ENCODE results near the gene FHIT.

DNA sequence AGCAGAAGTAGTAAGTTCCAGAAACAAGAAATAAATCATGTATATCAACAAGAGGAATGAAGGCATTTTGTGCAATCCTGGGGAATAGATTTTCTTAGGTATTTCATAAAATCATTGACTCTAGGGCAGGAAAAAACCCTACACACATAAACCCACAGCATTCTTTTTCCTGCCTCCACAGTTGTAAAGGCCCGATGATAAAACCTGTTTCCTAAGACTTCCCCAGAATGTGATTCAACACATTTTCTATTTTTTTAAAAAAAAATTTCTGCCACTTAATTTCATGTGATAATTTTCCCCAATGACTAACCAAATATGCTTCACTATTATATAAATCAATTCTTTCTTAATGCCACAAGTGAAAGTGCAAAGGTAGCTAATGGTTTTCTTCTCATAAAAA, 407.0 kb downstream of the FHIT start:
- TF ChIP-seq CTCF (IDR thresholded peaks at IDR 0.05) = no peak
- TF ChIP-seq POLR2A (IDR thresholded peaks at IDR 0.05) = no peak
